ENCODE measurements around the gene HSPB7.

The HSPB7 gene

GRCh38 chr1:16019644-16020277 is 1.9 kb upstream of the HSPB7 start:
- no peak for TF ChIP-seq CTCF (conservative IDR thresholded peaks at IDR 0.05; ENCODE audit: low read depth, low read length)
- H3K27ac ChIP-seq, result no peak overlapping the region
- peaks cover 34% of the 10 kb centered on the region for H3K4me1 ChIP-seq (ENCODE audit: low read depth, poor library complexity, severe bottlenecking)
- no peaks in the 10 kb centered on the region for H3K36me3 ChIP-seq (ENCODE audit: insufficient read depth)
- H3K4me2 ChIP-seq, result no peak overlapping the region
- no peaks in the 10 kb centered on the region for H4K20me1 ChIP-seq (ENCODE audit: insufficient read depth)
- H2AFZ ChIP-seq (ENCODE audit: low read depth), result no peak overlapping the region
- no peak overlapping the region for H3K9ac ChIP-seq
- H3K79me2 ChIP-seq (ENCODE audit: insufficient read depth, low read depth), result no peaks in the 10 kb centered on the region
- peaks cover under 1% of the 10 kb centered on the region; the same call in 1 of the 2 replicates for H3K27me3 ChIP-seq (ENCODE audit: insufficient read depth, low read depth)
- no peak overlapping the region for H3K4me3 ChIP-seq (IDR thresholded peaks at IDR 0.05; ENCODE audit: insufficient read depth, low read depth, low read length)

GRCh38 chr1:16018749-16019643 is 1.2 kb upstream of the HSPB7 start:
- H2AFZ ChIP-seq (ENCODE audit: low read depth), result no peak overlapping the region
- no peak overlapping the region for H3K4me3 ChIP-seq (IDR thresholded peaks at IDR 0.05; ENCODE audit: insufficient read depth, low read depth, low read length)
- no peak overlapping the region for H3K9ac ChIP-seq
- no peaks in the 10 kb centered on the region for H3K79me2 ChIP-seq (ENCODE audit: insufficient read depth, low read depth)
- TF ChIP-seq CTCF (conservative IDR thresholded peaks at IDR 0.05; ENCODE audit: low read depth, low read length), result no peak
- no peak overlapping the region for H3K4me2 ChIP-seq
- no peaks in the 10 kb centered on the region for H4K20me1 ChIP-seq (ENCODE audit: insufficient read depth)
- no peaks in the 10 kb centered on the region for H3K36me3 ChIP-seq (ENCODE audit: insufficient read depth)
- peaks cover 42% of the 10 kb centered on the region for H3K4me1 ChIP-seq (ENCODE audit: low read depth, poor library complexity, severe bottlenecking)
- H3K27ac ChIP-seq, result no peak overlapping the region
- no peaks in the 10 kb centered on the region; the same call in 1 of the 2 replicates for H3K27me3 ChIP-seq (ENCODE audit: insufficient read depth, low read depth)

GRCh38 chr1:16018308-16018707 is 465 bp upstream of the HSPB7 start:
- Histone ChIP-seq H3K79me2 (ENCODE audit: insufficient read depth, low read depth) (no peaks in the 10 kb centered on the region), H3K36me3 (ENCODE audit: insufficient read depth) (no peaks in the 10 kb centered on the region), H3K4me3 (IDR thresholded peaks at IDR 0.05; ENCODE audit: insufficient read depth, low read depth, low read length) (no peak overlapping the region), H3K27ac (no peak overlapping the region), H3K4me2 (no peak overlapping the region), H3K4me1 (ENCODE audit: low read depth, poor library complexity, severe bottlenecking) (peaks cover 49% of the 10 kb centered on the region), H4K20me1 (ENCODE audit: insufficient read depth) (no peaks in the 10 kb centered on the region), H3K27me3 (ENCODE audit: insufficient read depth, low read depth) (no peaks in the 10 kb centered on the region; the same call in 1 of the 2 replicates), H2AFZ (ENCODE audit: low read depth) (no peak overlapping the region), H3K9ac (no peak overlapping the region)
- no peak for TF ChIP-seq CTCF (conservative IDR thresholded peaks at IDR 0.05; ENCODE audit: low read depth, low read length)

- H3K4me1 ChIP-seq (ENCODE audit: low read depth, poor library complexity, severe bottlenecking), result peaks cover 57% of the 10 kb centered on the region
- no peak overlapping the region for H3K4me3 ChIP-seq (IDR thresholded peaks at IDR 0.05; ENCODE audit: insufficient read depth, low read depth, low read length)
- H3K9ac ChIP-seq, result no peak overlapping the region
- H3K27me3 ChIP-seq (ENCODE audit: insufficient read depth, low read depth), result no peaks in the 10 kb centered on the region; the same call in 1 of the 2 replicates
- TF ChIP-seq CTCF (conservative IDR thresholded peaks at IDR 0.05; ENCODE audit: low read depth, low read length), result no peak
- no peak overlapping the region for H2AFZ ChIP-seq (ENCODE audit: low read depth)
- no peaks in the 10 kb centered on the region for H4K20me1 ChIP-seq (ENCODE audit: insufficient read depth)
- H3K27ac ChIP-seq, result no peak overlapping the region
- H3K4me2 ChIP-seq, result peak overlapping the region; percentile 94; the same call in 1 of the 2 replicates
- H3K79me2 ChIP-seq (ENCODE audit: insufficient read depth, low read depth), result no peaks in the 10 kb centered on the region
- no peaks in the 10 kb centered on the region for H3K36me3 ChIP-seq (ENCODE audit: insufficient read depth)
Observed at GRCh38 chr1:16017076-16017460, 775 bp downstream of the HSPB7 start.

All from KMS-11 (cell line).